Measurements from ENCODE around the gene AKAIN1. TPM values are rescaled to one million over a fixed set of nuclear protein-coding genes. Genes with fewer than 3 reads are reported as not detected.

The AKAIN1 gene
- total and polyA plus RNA-seq, 2 of the 8 experiments (the other 6 are each of a cell fraction or from before 2014, with no cell fraction given): not detected

DNA sequence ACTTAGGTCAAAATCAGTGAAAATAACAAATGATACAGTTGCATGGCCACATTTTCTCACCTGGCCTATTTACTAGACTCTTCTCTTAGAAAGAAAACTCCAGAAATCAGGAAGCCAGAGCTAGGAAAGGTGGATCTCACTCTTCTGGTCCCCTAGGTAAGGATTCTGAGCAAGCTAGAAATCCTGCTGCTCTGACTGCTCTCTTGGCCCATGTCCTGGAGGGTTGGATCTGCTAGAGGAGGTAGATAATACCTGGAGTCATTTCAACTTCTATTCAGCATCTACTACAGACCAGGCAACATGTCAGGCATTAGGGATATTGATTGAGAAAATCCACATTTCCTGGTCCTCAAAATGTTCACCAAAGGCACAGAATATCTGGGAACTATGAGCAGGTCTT, 34.9 kb downstream of the AKAIN1 start:
- H3K4me1 ChIP-seq (replicated peaks in 1 of 4; ENCODE audit: control insufficient read depth in 3 of 4, insufficient read depth in 4 of 4, low read length in 3 of 4): no peaks in the 10 kb centered on the region
- no peak overlapping the region for H3K18ac ChIP-seq (ENCODE audit: extremely low read depth, low read length)
- H4K8ac ChIP-seq (ENCODE audit: extremely low read depth, insufficient read depth, low read length): no peak overlapping the region
- no peak overlapping the region for H4K91ac ChIP-seq (replicated peaks; ENCODE audit: insufficient read length, low read length)
- H3K79me2 ChIP-seq (ENCODE audit: control insufficient read depth in 1 of 2, insufficient read depth in 2 of 2, low read length in 2 of 2): no peaks in the 10 kb centered on the region
- CTCF ChIA-PET (ENCODE audit: partially characterized antibody): interaction anchor here (0.6 to 1.1 kb wide), 2 partner anchors 57 to 76 kb away, joined by 3 to 4 read pairs; no protein-coding TSS in a partner anchor
- no peak for TF ChIP-seq CHD2 (IDR thresholded peaks at IDR 0.05; ENCODE audit: low read length)
- TF ChIP-seq SIN3A (conservative IDR thresholded peaks at IDR 0.05 in 1 of 2, IDR thresholded peaks at IDR 0.05 in 1 of 2; ENCODE audit: low read depth in 1 of 2, low read length in 2 of 2): no peak
- no peak for TF ChIP-seq BACH1 (IDR thresholded peaks at IDR 0.05; ENCODE audit: low read length)
- no peak for TF ChIP-seq TEAD4 (IDR thresholded peaks at IDR 0.05; ENCODE audit: low read depth, low read length)
- no peak for TF ChIP-seq TCF12 (IDR thresholded peaks at IDR 0.05; ENCODE audit: low read depth, low read length)
- TF ChIP-seq KDM4A (IDR thresholded peaks at IDR 0.05; ENCODE audit: low read depth, low read length, severe bottlenecking): no peak
- no peak for TF ChIP-seq CHD1 (IDR thresholded peaks at IDR 0.05; ENCODE audit: low read depth, low read length)
- no peak for TF ChIP-seq SP2 (IDR thresholded peaks at IDR 0.05; ENCODE audit: low read length)
- no peak for TF ChIP-seq BCL11A (IDR thresholded peaks at IDR 0.05; ENCODE audit: low read depth in 2 of 2, low read length in 2 of 2)
- TF ChIP-seq, protein P1, sequence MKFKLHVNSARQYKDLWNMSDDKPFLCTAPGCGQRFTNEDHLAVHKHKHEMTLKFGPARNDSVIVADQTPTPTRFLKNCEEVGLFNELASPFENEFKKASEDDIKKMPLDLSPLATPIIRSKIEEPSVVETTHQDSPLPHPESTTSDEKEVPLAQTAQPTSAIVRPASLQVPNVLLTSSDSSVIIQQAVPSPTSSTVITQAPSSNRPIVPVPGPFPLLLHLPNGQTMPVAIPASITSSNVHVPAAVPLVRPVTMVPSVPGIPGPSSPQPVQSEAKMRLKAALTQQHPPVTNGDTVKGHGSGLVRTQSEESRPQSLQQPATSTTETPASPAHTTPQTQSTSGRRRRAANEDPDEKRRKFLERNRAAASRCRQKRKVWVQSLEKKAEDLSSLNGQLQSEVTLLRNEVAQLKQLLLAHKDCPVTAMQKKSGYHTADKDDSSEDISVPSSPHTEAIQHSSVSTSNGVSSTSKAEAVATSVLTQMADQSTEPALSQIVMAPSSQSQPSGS (IDR thresholded peaks at IDR 0.05; ENCODE audit: low read length): no peak
- H2BK5ac ChIP-seq (ENCODE audit: low read depth, low read length): no peak overlapping the region
- H3K27me3 ChIP-seq (replicated peaks in 1 of 4; ENCODE audit: control insufficient read depth in 3 of 4, extremely low read depth in 1 of 4, insufficient read depth in 3 of 4, low read length in 3 of 4): no peaks in the 10 kb centered on the region
- H3K9ac ChIP-seq (replicated peaks in 1 of 4; ENCODE audit: extremely low read depth in 1 of 4, low read depth in 3 of 4, low read length in 3 of 4): no peak overlapping the region
- no peak overlapping the region for H4K5ac ChIP-seq (ENCODE audit: insufficient read length, low read depth, low read length)
- no peak overlapping the region for H3K4ac ChIP-seq (replicated peaks; ENCODE audit: insufficient read length, low read depth, low read length)
- H2AFZ ChIP-seq (ENCODE audit: low read length): no peak overlapping the region; the same call in 1 of the 2 replicates
- DNase-seq (ENCODE audit: low read depth in 1 of 2, low spot score in 2 of 2): no peak
- H3K14ac ChIP-seq (ENCODE audit: insufficient read length): no peak overlapping the region
- no peak overlapping the region for H3K27ac ChIP-seq (ENCODE audit: low read depth, low read length)
- H2BK12ac ChIP-seq (ENCODE audit: low read depth, low read length): no peak overlapping the region
- POLR2A ChIA-PET (ENCODE audit: partially characterized antibody): interaction anchor here (1.1 kb wide), 1 partner anchor 89 kb away, joined by 3 read pairs; no protein-coding TSS in a partner anchor
- H3K56ac ChIP-seq (replicated peaks; ENCODE audit: insufficient read length, low read depth, low read length): no peak overlapping the region
- no peaks in the 10 kb centered on the region for H3K36me3 ChIP-seq (ENCODE audit: control insufficient read depth in 2 of 4, insufficient read depth in 4 of 4, low read length in 3 of 4)
- H3K23me2 ChIP-seq (ENCODE audit: low read depth, low read length): no peaks in the 10 kb centered on the region
- H2AK5ac ChIP-seq (ENCODE audit: low read depth, low read length): no peak overlapping the region
- no peaks in the 10 kb centered on the region for H3K9me3 ChIP-seq (ENCODE audit: insufficient read depth in 2 of 2, low read depth in 1 of 2, low read length in 1 of 2)
- FAIRE-seq: no peak
- H3K4me3 ChIP-seq (ENCODE audit: extremely low read depth in 1 of 4, insufficient read depth in 2 of 4, low read depth in 3 of 4, low read length in 4 of 4): no peak overlapping the region
- H4K20me1 ChIP-seq (replicated peaks in 1 of 2; ENCODE audit: control insufficient read depth in 1 of 2, insufficient read depth in 2 of 2, low read length in 2 of 2): no peaks in the 10 kb centered on the region
- no peak overlapping the region for H2BK120ac ChIP-seq (replicated peaks; ENCODE audit: low read depth, low read length)
- no peaks in the 10 kb centered on the region for H3K79me1 ChIP-seq (ENCODE audit: low read depth, low read length)
- no peak overlapping the region for H3K23ac ChIP-seq (ENCODE audit: insufficient read length)
- H3K4me2 ChIP-seq (ENCODE audit: insufficient read depth in 1 of 2, low read depth in 2 of 2, low read length in 2 of 2): no peak overlapping the region
- H2BK15ac ChIP-seq (ENCODE audit: low read length): no peak overlapping the region
- no peak overlapping the region for H2BK20ac ChIP-seq (ENCODE audit: low read length)
